CD4-positive, alpha-beta T cell (primary cell): ENCODE results near the gene TLL2. TPM values are rescaled to one million over a fixed set of nuclear protein-coding genes. Genes with fewer than 3 reads are reported as not detected.

Source experiments
- ATAC-seq: fragments of 200-7000 bp; cut with Tn5 transposase; one replicate; pipeline ENCODE4 v1.10.0; 2022; ENCODE audit warnings: mild to moderate bottlenecking; ENCODE audit not compliant: poor library complexity
- CTCF ChIA-PET: fragments of 350-600 bp; sonication (Branson Sonifier 250); formaldehyde crosslinking; loops from one replicate; lab custom pipeline; 2021; ENCODE audit warnings: antibody characterized with exemption, inconsistent platforms; lab: Charles Lee
- POLR2A ChIA-PET: fragments of 350-600 bp; sonication (Branson Sonifier 250); formaldehyde crosslinking; loops from one replicate; lab custom pipeline; 2021; ENCODE audit warnings: antibody characterized with exemption, inconsistent platforms; lab: Charles Lee
- DNase-seq, 14 experiments: peaks; one replicate each; pipeline ENCODE4 v3.0.0-alpha.2; 2013 to 2020; ENCODE audit warnings: mixed read lengths in 2 of 14
- H3K27ac ChIP-seq, 2 donors: one replicate each; pipeline versions ENCODE4 v1.5.1 to v1.7.0; 2013; ENCODE audit warnings: low read length in 2 of 2, low read depth in 1 of 2, mild to moderate bottlenecking in 1 of 2
- H3K27me3 ChIP-seq, 2 experiments: 1 replicate in 1 of 2; 2 replicates in 1 of 2; pipeline versions ENCODE4 v1.6.1 to v1.7.0; 2013; ENCODE audit warnings: low read length in 2 of 2, control low read depth in 1 of 2, mild to moderate bottlenecking in 1 of 2, moderate library complexity in 1 of 2; ENCODE audit not compliant: insufficient read depth in 2 of 2, control insufficient read depth in 1 of 2
- H3K36me3 ChIP-seq: one replicate; pipeline ENCODE4 v1.6.1; 2013; ENCODE audit warnings: low read length, control low read depth; ENCODE audit not compliant: insufficient read depth
- H3K4me1 ChIP-seq: one replicate; pipeline ENCODE4 v1.6.1; 2013; ENCODE audit warnings: low read length, control low read depth; ENCODE audit not compliant: insufficient read depth
- H3K4me3 ChIP-seq: one replicate; pipeline ENCODE4 v1.5.1; 2013; ENCODE audit warnings: mild to moderate bottlenecking, low read length, moderate library complexity
- H3K9me3 ChIP-seq, 2 experiments: 1 replicate in 1 of 2; 2 replicates in 1 of 2; pipeline versions ENCODE4 v1.6.1 to v1.7.0; 2013; ENCODE audit warnings: low read length in 2 of 2, mild to moderate bottlenecking in 2 of 2, control low read depth in 1 of 2, moderate library complexity in 1 of 2; ENCODE audit not compliant: control insufficient read depth in 1 of 2, insufficient read depth in 1 of 2
- H3K27ac Mint-ChIP-seq: one replicate; pipeline ENCODE4 v1.8.0; 2020; ENCODE audit warnings: mixed read lengths
- H3K27me3 Mint-ChIP-seq: one replicate; pipeline ENCODE4 v1.8.0; 2021; ENCODE audit warnings: mixed read lengths
- H3K36me3 Mint-ChIP-seq: one replicate; pipeline ENCODE4 v1.8.0; 2021; ENCODE audit warnings: low read depth, mixed read lengths
- H3K4me1 Mint-ChIP-seq: one replicate; pipeline ENCODE4 v1.8.0; 2021; ENCODE audit warnings: low read depth, mixed read lengths
- H3K4me3 Mint-ChIP-seq: one replicate; pipeline ENCODE4 v1.8.0; 2020; ENCODE audit warnings: mild to moderate bottlenecking, mixed read lengths
- H3K9me3 Mint-ChIP-seq: one replicate; pipeline ENCODE4 v1.8.0; 2020; ENCODE audit warnings: mixed read lengths
- CTCF ChIP-seq: fragments of 200-600 bp; IDR thresholded peaks from one replicate; pipeline ENCODE4 v1.8.0; 2022; ENCODE audit warnings: antibody characterized with exemption, mild to moderate bottlenecking
- intact Hi-C, 2 experiments: fragments of 100-400 bp; cut with DNase I in 1 of 2; cut with micrococcal nuclease in 1 of 2; formaldehyde crosslinking; loops; one replicate each; pipeline versions ENCODE4 v1.15.1 to v1.9.0; 2023 to 2025; cut with DNase I, micrococcal nuclease
- total RNA-seq, 174 experiments: library from RNA in 2 of 174; stranded (reverse) in 2 of 174; gene quantifications; one replicate each; pipeline ENCODE4 v1.2.3 and lab custom pipeline; 2021 to 2026

Gene TLL2
- total RNA-seq, 2 experiments from 2014 or later = not detected

- no peak overlapping the region for H3K4me3 Mint-ChIP-seq
- POLR2A ChIA-PET = no interaction called here
- peaks cover 5% of the 10 kb centered on the region for H3K27me3 Mint-ChIP-seq
- H3K36me3 Mint-ChIP-seq = no peaks in the 10 kb centered on the region
- no peaks in the 10 kb centered on the region for H3K9me3 ChIP-seq
- ATAC-seq = no peak
- CTCF ChIA-PET = interaction anchor here (0.6 kb wide), 1 partner anchor 797 kb away, joined by 3 read pairs; no protein-coding TSS in a partner anchor
- no peaks in the 10 kb centered on the region for H3K9me3 Mint-ChIP-seq
- no peak overlapping the region for H3K27ac ChIP-seq
- no peaks in the 10 kb centered on the region for H3K4me1 ChIP-seq
- no peak for DNase-seq
- H3K27me3 ChIP-seq = peaks cover 0 to 2% of the 10 kb centered on the region in 2 experiments
- no peaks in the 10 kb centered on the region for H3K4me1 Mint-ChIP-seq
- H3K4me3 ChIP-seq = no peak overlapping the region
- H3K36me3 ChIP-seq = no peaks in the 10 kb centered on the region
- no peak overlapping the region for H3K27ac Mint-ChIP-seq
- intact Hi-C loops = no loop called here
- no peak for TF ChIP-seq CTCF
Measured at GRCh38 chr10:96422525-96422924, 91.2 kb downstream of the TLL2 start.

GRCh38 chr10:96421995-96422394, 91.7 kb downstream of the TLL2 start:
- H3K4me3 ChIP-seq = no peak overlapping the region
- H3K27ac ChIP-seq = no peak overlapping the region
- H3K4me1 ChIP-seq = no peaks in the 10 kb centered on the region
- H3K4me3 Mint-ChIP-seq = no peak overlapping the region
- no peaks in the 10 kb centered on the region for H3K4me1 Mint-ChIP-seq
- H3K27me3 ChIP-seq = peaks cover 0 to 2% of the 10 kb centered on the region in 2 experiments
- CTCF ChIA-PET = interaction anchor here (0.6 kb wide), 1 partner anchor 797 kb away, joined by 3 read pairs; no protein-coding TSS in a partner anchor
- no peaks in the 10 kb centered on the region for H3K27me3 Mint-ChIP-seq
- intact Hi-C loops = no loop called here
- no peaks in the 10 kb centered on the region for H3K9me3 Mint-ChIP-seq
- H3K36me3 ChIP-seq = no peaks in the 10 kb centered on the region
- no peaks in the 10 kb centered on the region for H3K36me3 Mint-ChIP-seq
- H3K9me3 ChIP-seq = no peaks in the 10 kb centered on the region
- no peak for TF ChIP-seq CTCF
- DNase-seq = no peak
- POLR2A ChIA-PET = interaction anchor here (0.7 kb wide), 1 partner anchor 27 kb away, joined by 6 read pairs; no protein-coding TSS in a partner anchor
- no peak for ATAC-seq
- no peak overlapping the region for H3K27ac Mint-ChIP-seq

- ATAC-seq (no peak), DNase-seq (no peak)
- no peaks in the 10 kb centered on the region for H3K4me1 Mint-ChIP-seq
- no peaks in the 10 kb centered on the region for H3K36me3 Mint-ChIP-seq
- H3K27ac ChIP-seq = no peak overlapping the region
- no peaks in the 10 kb centered on the region for H3K27me3 Mint-ChIP-seq
- POLR2A ChIA-PET = no interaction called here
- H3K4me1 ChIP-seq = no peaks in the 10 kb centered on the region
- intact Hi-C loops = no loop called here
- peaks cover 0 to 2% of the 10 kb centered on the region in 2 experiments for H3K27me3 ChIP-seq
- CTCF ChIA-PET = no interaction called here
- no peak overlapping the region for H3K27ac Mint-ChIP-seq
- TF ChIP-seq CTCF = no peak
- no peak overlapping the region for H3K4me3 ChIP-seq
- H3K9me3 Mint-ChIP-seq = no peaks in the 10 kb centered on the region
- no peaks in the 10 kb centered on the region for H3K36me3 ChIP-seq
- no peaks in the 10 kb centered on the region for H3K9me3 ChIP-seq
- no peak overlapping the region for H3K4me3 Mint-ChIP-seq
Measured at GRCh38 chr10:96420228-96421009, 93.3 kb downstream of the TLL2 start.
